HG03558 (cell line): ENCODE data around the gene IL15.
"Not testable (repeated sequence)": the region's sequence is repeated elsewhere in the genome, so short reads cannot be mapped to it uniquely, and the experiment has no call there.

Source experiments
- ATAC-seq: cut with Tn5 transposase; IDR thresholded peaks from one replicate; pipeline ENCODE4 v1.9.1; 2021; ENCODE audit warnings: moderate number of reproducible peaks; ENCODE audit not compliant: unreplicated experiment; ENCODE audit errors: extremely low read depth

Gene IL15

DNA sequence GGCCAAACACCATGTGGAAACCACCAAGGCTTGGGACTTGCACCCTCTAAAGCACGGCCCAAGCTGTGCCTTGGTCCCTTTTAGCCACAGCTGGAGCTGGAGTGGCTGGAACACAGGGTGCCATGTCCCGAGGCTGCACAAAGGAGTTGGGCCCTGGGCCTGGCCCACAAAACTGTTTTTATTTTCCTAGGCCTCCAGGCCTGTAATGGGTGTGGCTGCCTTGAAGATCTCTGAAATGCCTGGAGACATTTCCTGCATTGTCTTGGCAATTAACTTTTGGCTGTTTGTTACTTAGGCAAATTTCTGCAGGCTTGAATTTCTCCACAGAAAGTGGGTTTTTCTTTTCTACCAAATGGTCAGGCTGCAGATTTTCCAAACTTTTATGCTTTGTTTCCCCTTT lies 55.7 kb downstream of the IL15 start:
- no peak for ATAC-seq

DNA sequence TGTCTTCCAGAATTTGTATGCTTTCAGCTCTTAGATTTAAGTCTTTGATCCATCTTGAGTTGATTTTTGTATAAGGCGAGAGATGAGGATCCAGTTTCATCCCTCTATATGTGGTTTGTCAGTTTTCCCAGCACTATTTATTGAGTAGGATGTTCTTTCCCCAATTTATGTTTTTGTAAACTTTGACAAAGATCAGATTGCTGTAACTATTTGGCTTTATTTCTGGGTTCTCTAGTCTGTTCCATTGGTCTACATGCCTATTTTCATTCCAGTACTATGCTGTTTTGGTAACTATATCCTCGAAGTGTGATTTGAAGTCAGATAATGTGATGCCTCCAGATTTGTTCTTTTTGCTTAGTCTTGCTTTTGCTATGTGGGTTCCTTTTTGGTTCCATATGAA lies 60.7 kb downstream of the IL15 start:
- no peak for ATAC-seq

DNA sequence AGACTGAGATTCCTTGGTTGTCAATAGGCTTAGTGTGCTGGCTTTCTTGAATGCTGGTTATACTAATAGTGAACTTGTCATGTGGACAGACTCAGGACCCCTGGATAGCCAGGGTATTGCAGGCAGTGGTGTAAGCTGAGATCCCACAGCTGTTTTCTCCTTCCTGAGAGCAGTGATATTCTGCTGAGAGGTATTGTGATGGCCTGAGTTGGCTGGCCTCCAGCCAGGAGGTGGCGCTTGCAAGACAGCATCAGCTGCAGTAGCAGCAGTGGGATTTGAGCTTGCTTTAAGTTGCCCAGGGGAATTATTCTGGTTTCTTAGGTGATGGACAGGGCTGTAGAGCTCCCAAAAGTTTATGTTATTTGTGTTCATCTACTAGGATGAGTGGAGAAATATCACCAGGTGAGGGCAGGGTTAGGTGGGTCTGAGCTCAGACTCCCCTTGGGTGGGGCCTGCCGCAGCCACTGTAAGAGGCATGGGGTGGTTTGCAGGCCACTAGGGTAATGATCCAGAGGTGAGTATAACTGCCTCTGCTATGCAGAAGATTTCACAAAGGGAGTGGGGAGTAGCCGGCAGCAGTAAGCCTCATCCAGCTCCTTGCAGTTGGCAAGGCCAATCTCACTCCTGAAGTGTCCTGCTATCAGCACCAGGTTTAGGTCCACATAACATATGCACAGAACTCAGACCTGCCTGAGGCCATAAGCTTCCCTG lies 66.2 kb downstream of the IL15 start:
- no peak for ATAC-seq

GRCh38 chr4:141703497-141703896 lies 67.1 kb downstream of the IL15 start:
- ATAC-seq, result no peak

DNA sequence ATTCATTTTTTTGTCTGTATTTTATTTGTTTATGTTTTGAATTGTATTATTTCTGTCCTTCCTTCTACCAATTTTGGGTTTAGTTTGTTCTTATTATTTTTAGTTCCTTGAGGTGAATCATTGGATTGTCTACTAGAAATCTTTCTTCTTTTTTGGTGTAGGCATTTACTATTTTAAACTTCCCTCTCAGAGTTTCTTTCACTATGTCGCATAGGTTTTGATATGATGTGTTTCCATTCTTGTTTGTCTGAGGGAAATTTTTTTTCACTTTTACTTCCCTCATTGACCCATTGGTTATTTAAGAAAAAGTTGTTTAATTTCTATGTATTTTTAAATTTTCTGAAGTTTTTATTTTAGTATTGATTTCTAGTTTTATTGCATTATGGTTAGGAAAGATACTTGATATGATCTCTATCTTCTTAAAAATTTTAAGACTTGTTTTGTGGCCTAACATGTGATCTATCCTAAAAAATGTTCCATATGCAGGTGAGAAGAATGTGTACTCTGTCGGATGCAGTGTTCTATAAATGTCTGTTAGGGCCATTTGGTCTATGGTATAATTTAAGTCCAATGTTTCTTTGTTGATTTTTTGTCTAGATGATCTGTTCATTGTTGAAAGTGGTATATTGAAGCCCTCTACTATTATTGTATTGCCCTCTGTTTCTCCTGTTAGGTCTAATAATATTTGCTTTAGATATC lies 68.8 kb downstream of the IL15 start:
- ATAC-seq, result peak; percentile 69

GRCh38 chr4:141705747-141706377 lies 69.5 kb downstream of the IL15 start:
- ATAC-seq, result peak; percentile 62

GRCh38 chr4:141706445-141706844 lies 70.1 kb downstream of the IL15 start:
- ATAC-seq, result no peak

GRCh38 chr4:141711211-141711610 lies 74.8 kb downstream of the IL15 start:
- ATAC-seq, result no peak

GRCh38 chr4:141713185-141713584 lies 76.8 kb downstream of the IL15 start:
- ATAC-seq, result no peak

DNA sequence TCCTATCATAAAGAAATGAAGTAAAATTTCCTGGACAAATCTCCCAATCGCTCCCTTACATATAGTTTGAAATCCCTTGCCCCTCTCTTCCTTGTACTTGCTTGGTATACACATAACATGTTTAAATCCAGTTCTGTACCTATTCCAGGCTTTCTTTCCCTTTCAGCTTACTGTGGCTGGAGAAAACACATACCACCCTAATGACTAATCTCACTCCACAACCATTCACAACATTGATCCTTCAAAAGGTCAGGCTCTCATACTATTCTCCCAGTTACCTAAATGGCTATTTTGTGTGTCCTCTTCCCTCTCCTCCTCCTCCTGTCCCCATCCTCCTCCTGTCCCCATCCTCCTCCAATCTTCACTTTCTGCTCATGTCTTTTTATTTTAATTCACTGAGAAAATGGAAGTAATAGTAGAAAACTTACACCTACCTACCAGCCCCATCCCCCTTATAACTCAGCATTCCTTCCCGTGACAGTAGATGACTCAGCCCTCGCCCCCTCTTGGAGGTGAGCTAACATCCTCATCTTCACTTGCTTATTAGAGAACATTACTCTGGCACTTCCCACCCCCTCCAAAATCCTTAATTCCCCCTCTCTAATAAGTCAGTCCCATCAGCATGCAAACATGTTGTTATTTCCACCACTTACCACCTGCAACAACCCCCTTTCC lies 77.5 kb downstream of the IL15 start:
- no peak for ATAC-seq

DNA sequence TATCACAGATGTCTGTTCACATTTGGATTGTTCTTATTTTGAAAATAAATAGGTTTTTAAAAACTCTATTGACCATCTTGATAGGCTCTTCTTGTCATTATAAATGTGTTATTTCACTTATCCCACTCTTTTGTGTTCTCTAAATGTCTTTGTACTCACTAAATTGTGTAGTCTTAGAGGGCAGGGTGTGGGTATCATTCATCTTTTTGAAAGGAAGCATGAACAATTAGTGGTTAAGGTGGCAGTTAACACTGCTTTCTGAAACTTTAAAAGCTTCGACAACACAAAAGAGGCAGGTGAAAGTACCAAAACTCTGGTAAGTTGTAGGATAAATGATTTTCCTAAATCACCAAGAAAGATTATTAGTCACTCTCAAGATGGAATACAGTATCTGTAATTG lies 83.2 kb downstream of the IL15 start:
- ATAC-seq, result no peak

DNA sequence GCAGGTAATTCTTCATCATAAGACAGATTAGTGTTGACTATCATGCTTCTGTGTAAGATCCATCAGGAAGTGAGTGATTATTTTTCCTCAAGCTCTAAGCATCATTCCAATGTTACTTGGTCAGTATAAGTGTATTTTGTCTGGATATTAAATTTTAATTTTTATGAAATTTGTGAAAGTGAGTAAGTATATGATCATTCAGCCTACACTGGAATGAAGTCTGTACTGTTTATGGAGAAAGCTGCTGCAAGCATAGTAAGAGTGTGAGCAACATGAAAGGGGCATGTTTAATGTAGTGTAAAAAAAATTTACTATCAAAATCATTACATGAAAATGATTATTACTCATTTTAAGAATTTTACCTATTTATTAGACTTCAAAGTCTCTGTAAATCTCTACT lies 84.8 kb downstream of the IL15 start:
- ATAC-seq, result no peak

GRCh38 chr4:141724646-141725045 lies 88.3 kb downstream of the IL15 start:
- no peak for ATAC-seq

- ATAC-seq, result no peak
These were observed 91.0 kb downstream of the IL15 start for GRCh38 chr4:141727420-141727819.

GRCh38 chr4:141730805-141731204 lies 94.4 kb downstream of the IL15 start:
- no peak for ATAC-seq

GRCh38 chr4:141731481-141731880 lies 95.1 kb downstream of the IL15 start:
- ATAC-seq, result no peak

- no peak for ATAC-seq
These were observed 103.3 kb downstream of the IL15 start for GRCh38 chr4:141739636-141740035.

DNA sequence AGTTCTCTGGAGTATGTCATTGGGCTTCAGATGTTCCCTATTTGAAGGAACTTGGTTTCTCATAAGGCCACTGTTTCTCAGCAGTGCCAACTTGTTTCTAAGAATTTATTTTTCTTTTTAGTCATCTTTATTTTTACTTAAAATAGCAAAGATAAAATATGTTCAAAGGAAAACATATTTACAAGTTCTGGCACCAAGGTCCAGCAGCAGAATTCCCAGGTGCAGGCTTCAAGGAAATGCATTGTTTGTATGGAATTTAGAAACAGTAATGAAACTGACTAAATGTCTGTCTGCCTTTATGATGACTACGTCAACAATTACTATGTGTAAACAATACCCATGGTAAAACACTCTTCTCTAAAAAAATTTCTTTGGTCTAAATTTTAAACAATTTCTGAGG lies 109.6 kb downstream of the IL15 start:
- no peak for ATAC-seq

DNA sequence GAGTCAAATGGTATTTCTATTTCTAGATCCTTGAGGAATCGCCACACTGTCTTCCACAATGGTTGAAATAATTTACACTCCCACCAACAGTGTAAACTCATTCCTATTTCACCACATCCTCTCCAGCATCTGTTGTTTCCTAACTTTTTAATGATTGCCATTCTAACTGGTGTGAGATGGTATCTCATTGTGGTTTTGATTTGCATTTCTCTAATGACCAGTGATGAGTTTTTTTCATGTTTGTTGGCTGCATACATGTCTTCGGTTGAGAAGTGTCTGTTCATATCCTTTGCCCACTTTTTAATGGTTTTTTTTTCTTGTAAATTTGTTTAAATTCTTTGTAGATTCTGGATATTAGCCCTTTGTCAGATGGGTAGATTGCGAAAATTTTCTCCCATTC lies 115.4 kb downstream of the IL15 start:
- ATAC-seq, result not testable (repeated sequence)

- ATAC-seq, result no peak
These were observed 120.9 kb downstream of the IL15 start for GRCh38 chr4:141757287-141757686.

- no peak for ATAC-seq
These were observed 123.5 kb downstream of the IL15 start for GRCh38 chr4:141759796-141760425.
